A673 (cell line): Measurements from ENCODE around the gene CDK15.

Experiments used
- CTCF ChIP-seq: fragments of 300-800, 200-600 bp; sonication (generic); conservative IDR thresholded peaks from 2 replicates; pipeline ENCODE4 v1.5.1; 2017; ENCODE audit warnings: low read depth, mild to moderate bottlenecking, antibody characterized with exemption, low read length, moderate library complexity, mixed read lengths
- EZH2 ChIP-seq: fragments of 200-600 bp; sonication (generic); IDR thresholded peaks from 2 replicates; pipeline ENCODE4 v1.6.1; 2017; ENCODE audit warnings: borderline replicate concordance, low read depth, mild to moderate bottlenecking, mixed read lengths, antibody characterized with exemption, low read length; ENCODE audit not compliant: poor library complexity, severe bottlenecking

- no peak for TF ChIP-seq CTCF
- no peak for TF ChIP-seq EZH2
These were observed 16.9 kb upstream of the CDK15 start for GRCh38 chr2:201789395-201789794.
